ENCODE results near the gene TRIM40. TPM values are rescaled to one million over a fixed set of nuclear protein-coding genes. Genes with fewer than 3 reads are reported as not detected.
"Not testable (repeated sequence)": the region's sequence is repeated elsewhere in the genome, so short reads cannot be mapped to it uniquely, and the experiment has no call there.

TRIM40 gene
- polyA plus RNA-seq, 1 experiment, result not detected

DNA sequence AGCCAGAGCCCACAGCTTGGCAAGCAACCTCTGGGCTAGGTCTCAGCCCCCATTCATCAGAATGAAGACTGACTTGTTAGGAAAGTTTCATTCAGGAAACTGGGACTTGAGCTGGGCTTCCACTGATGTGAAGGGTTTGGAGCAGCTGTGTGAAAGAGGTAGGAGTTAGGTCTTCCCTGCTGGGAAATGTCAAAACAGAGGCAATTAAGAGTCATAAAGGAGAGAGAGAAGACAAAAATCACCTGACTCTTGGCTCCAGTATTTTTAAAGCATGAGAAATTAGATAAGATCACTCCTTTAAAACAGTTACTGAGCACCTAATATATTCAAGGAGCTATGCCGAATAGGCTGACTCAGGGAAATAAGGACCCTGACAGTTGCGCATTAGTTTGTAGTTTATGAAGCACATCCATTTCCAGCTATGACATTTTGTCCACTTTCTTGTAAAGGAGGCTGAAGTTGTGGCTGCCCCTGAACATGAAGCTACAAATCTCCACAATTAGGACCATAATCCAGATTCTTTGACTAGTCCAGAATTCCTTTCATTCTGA, 3.9 kb upstream of the TRIM40 start:
- H3K4me3 ChIP-seq (ENCODE audit: low read depth, low read length), result no peak overlapping the region
- DNase-seq (ENCODE audit: low read depth), result no peak
- H3K27me3 ChIP-seq (ENCODE audit: control insufficient read depth, insufficient read depth, low read length), result peaks cover 26% of the 10 kb centered on the region
- no peaks in the 10 kb centered on the region for H3K36me3 ChIP-seq (ENCODE audit: control insufficient read depth, insufficient read depth, low read length)
- TF ChIP-seq, protein P1, sequence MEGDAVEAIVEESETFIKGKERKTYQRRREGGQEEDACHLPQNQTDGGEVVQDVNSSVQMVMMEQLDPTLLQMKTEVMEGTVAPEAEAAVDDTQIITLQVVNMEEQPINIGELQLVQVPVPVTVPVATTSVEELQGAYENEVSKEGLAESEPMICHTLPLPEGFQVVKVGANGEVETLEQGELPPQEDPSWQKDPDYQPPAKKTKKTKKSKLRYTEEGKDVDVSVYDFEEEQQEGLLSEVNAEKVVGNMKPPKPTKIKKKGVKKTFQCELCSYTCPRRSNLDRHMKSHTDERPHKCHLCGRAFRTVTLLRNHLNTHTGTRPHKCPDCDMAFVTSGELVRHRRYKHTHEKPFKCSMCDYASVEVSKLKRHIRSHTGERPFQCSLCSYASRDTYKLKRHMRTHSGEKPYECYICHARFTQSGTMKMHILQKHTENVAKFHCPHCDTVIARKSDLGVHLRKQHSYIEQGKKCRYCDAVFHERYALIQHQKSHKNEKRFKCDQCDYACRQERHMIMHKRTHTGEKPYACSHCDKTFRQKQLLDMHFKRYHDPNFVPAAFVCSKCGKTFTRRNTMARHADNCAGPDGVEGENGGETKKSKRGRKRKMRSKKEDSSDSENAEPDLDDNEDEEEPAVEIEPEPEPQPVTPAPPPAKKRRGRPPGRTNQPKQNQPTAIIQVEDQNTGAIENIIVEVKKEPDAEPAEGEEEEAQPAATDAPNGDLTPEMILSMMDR (IDR thresholded peaks at IDR 0.05; ENCODE audit: insufficient read depth, low read depth, low read length), result no peak
- ChIA-PET CTCF (interaction anchor here (0.8 to 5.1 kb wide), 17 partner anchors 9 to 284 kb away, joined by 3 to 199 read pairs (median 7); no protein-coding TSS in a partner anchor), POLR2A (no interaction called here)

- peaks cover 12% of the 10 kb centered on the region for H3K27me3 ChIP-seq (ENCODE audit: control insufficient read depth, insufficient read depth, low read length)
- CTCF ChIA-PET, result interaction anchor here (2.3 kb wide), 1 partner anchor 32 kb away, joined by 13 read pairs; no protein-coding TSS in a partner anchor
- H3K36me3 ChIP-seq (ENCODE audit: control insufficient read depth, insufficient read depth, low read length), result no peaks in the 10 kb centered on the region
- no peak overlapping the region for H3K4me3 ChIP-seq (ENCODE audit: low read depth, low read length)
- TF ChIP-seq, protein P1 (IDR thresholded peaks at IDR 0.05; ENCODE audit: insufficient read depth, low read depth, low read length), result no peak
- POLR2A ChIA-PET, result no interaction called here
- DNase-seq (ENCODE audit: low read depth), result no peak
Measured at GRCh38 chr6:30135147-30135546, 793 bp upstream of the TRIM40 start.

- ChIA-PET CTCF (interaction anchor here (2.3 kb wide), 1 partner anchor 33 kb away, joined by 13 read pairs; no protein-coding TSS in a partner anchor), POLR2A (no interaction called here)
- Histone ChIP-seq H3K4me3 (ENCODE audit: low read depth, low read length) (no peak overlapping the region), H3K27me3 (ENCODE audit: control insufficient read depth, insufficient read depth, low read length) (peaks cover 9% of the 10 kb centered on the region), H3K36me3 (ENCODE audit: control insufficient read depth, insufficient read depth, low read length) (no peaks in the 10 kb centered on the region)
- DNase-seq (ENCODE audit: low read depth), result no peak
- TF ChIP-seq, protein P1 (IDR thresholded peaks at IDR 0.05; ENCODE audit: insufficient read depth, low read depth, low read length), result no peak
Measured at GRCh38 chr6:30136570-30137286, 788 bp downstream of the TRIM40 start.

GRCh38 chr6:30140240-30140639, 4.3 kb downstream of the TRIM40 start:
- H3K36me3 ChIP-seq (ENCODE audit: control insufficient read depth, insufficient read depth, low read length); CTCF ChIA-PET; POLR2A ChIA-PET; H3K4me3 ChIP-seq (ENCODE audit: low read depth, low read length); DNase-seq (ENCODE audit: low read depth): not testable (repeated sequence)
- peaks cover 13% of the 10 kb centered on the region for H3K27me3 ChIP-seq (ENCODE audit: control insufficient read depth, insufficient read depth, low read length)

GRCh38 chr6:30142665-30143064, 6.7 kb downstream of the TRIM40 start:
- no peak overlapping the region for H3K4me3 ChIP-seq (ENCODE audit: low read depth, low read length)
- POLR2A ChIA-PET, result no interaction called here
- DNase-seq (ENCODE audit: low read depth), result no peak
- TF ChIP-seq, protein P1 (IDR thresholded peaks at IDR 0.05; ENCODE audit: insufficient read depth, low read depth, low read length), result no peak
- CTCF ChIA-PET, result interaction anchor here (0.7 to 1.0 kb wide), 2 partner anchors 11 to 39 kb away, joined by 3 to 4 read pairs; no protein-coding TSS in a partner anchor
- H3K27me3 ChIP-seq (ENCODE audit: control insufficient read depth, insufficient read depth, low read length), result peaks cover 12% of the 10 kb centered on the region
- H3K36me3 ChIP-seq (ENCODE audit: control insufficient read depth, insufficient read depth, low read length), result no peaks in the 10 kb centered on the region

Measured in BJ (cell line).